ENCODE results near the gene ATIC.

GRCh38 chr2:215313255-215313613, 1.4 kb downstream of the ATIC start:
- TF ChIP-seq, protein P1, sequence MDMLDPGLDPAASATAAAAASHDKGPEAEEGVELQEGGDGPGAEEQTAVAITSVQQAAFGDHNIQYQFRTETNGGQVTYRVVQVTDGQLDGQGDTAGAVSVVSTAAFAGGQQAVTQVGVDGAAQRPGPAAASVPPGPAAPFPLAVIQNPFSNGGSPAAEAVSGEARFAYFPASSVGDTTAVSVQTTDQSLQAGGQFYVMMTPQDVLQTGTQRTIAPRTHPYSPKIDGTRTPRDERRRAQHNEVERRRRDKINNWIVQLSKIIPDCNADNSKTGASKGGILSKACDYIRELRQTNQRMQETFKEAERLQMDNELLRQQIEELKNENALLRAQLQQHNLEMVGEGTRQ (IDR thresholded peaks at IDR 0.05; ENCODE audit: low read length): no peak
- no peak for TF ChIP-seq CBX5 (IDR thresholded peaks at IDR 0.05; ENCODE audit: low read depth, low read length)
